ENCODE results near the gene TANK.

TANK gene

GRCh38 chr2:161159456-161160225 lies 587 bp upstream of the TANK start:
- peaks cover 50% of the 10 kb centered on the region for H3K79me2 ChIP-seq (ENCODE audit: insufficient read depth, low read length)
- no peaks in the 10 kb centered on the region for H3K27me3 ChIP-seq (ENCODE audit: insufficient read depth, low read length, poor library complexity)
- DNase-seq (no peak), ATAC-seq (ENCODE audit: insufficient read depth, low read depth) (peak; percentile 2; the same call in 2 of the 3 replicates)
- H3K9me3 ChIP-seq (ENCODE audit: insufficient read depth, low read length, severe bottlenecking): no peaks in the 10 kb centered on the region
- peaks cover 21% of the 10 kb centered on the region for H3K36me3 ChIP-seq (ENCODE audit: insufficient read depth, low read length)
- peak overlapping the region; percentile 76 for H2AFZ ChIP-seq (ENCODE audit: low read depth, low read length)
- H4K20me1 ChIP-seq (ENCODE audit: insufficient read depth, low read length): no peaks in the 10 kb centered on the region
- H3K4me2 ChIP-seq (ENCODE audit: insufficient read depth, low read length): peak overlapping the region; percentile 68
- peak overlapping the region; percentile 37 to 52 for H3K4me3 ChIP-seq (ENCODE audit: low read depth in 1 of 2, low read length in 2 of 2)
- H3K9ac ChIP-seq (ENCODE audit: low read depth, low read length): peak overlapping the region; percentile 85
- TF ChIP-seq EZH2 (IDR thresholded peaks at IDR 0.05; ENCODE audit: borderline replicate concordance, low read depth, low read length, severe bottlenecking): no peak
- TF ChIP-seq, protein P1, sequence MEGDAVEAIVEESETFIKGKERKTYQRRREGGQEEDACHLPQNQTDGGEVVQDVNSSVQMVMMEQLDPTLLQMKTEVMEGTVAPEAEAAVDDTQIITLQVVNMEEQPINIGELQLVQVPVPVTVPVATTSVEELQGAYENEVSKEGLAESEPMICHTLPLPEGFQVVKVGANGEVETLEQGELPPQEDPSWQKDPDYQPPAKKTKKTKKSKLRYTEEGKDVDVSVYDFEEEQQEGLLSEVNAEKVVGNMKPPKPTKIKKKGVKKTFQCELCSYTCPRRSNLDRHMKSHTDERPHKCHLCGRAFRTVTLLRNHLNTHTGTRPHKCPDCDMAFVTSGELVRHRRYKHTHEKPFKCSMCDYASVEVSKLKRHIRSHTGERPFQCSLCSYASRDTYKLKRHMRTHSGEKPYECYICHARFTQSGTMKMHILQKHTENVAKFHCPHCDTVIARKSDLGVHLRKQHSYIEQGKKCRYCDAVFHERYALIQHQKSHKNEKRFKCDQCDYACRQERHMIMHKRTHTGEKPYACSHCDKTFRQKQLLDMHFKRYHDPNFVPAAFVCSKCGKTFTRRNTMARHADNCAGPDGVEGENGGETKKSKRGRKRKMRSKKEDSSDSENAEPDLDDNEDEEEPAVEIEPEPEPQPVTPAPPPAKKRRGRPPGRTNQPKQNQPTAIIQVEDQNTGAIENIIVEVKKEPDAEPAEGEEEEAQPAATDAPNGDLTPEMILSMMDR (IDR thresholded peaks at IDR 0.05; ENCODE audit: borderline replicate concordance, extremely low read depth, low read length, poor library complexity, severe bottlenecking): no peak
- peaks cover 39% of the 10 kb centered on the region for H3K4me1 ChIP-seq (ENCODE audit: insufficient read depth, low read length)
- H3K27ac ChIP-seq (ENCODE audit: low read length): peak overlapping the region; percentile 76

DNA sequence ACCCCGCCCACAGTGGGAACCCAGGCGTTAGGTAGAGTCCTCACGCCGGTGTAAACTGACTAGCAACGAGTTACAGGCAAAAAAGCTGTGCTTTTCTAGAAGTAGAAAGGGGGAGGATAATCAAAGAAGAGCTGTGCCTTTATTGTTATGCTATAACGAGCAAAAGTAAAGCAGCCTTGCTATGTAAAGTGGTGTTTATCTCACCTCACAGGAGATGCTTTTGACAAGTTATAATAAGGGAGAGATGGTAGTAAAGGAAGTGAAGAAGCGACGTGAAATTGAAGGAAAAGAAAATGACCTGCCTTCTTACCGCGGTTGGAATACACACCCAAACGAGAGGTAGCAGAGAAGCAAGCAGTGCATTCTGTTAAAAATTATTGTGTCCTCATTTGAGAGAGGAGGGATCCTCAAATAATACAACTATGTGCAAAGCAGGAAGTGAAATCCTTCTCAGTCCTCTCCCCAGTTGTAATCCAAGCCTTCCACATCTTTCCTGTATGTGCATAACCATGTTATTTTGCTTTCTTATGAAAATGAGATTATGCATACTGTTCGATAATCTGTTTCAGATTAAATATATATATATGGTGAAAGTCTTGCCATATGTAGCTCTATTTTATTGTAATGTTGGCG lies 962 bp downstream of the TANK start:
- Histone ChIP-seq H3K9me3 (ENCODE audit: insufficient read depth, low read length, severe bottlenecking) (no peaks in the 10 kb centered on the region), H3K36me3 (ENCODE audit: insufficient read depth, low read length) (peaks cover 29% of the 10 kb centered on the region), H3K9ac (ENCODE audit: low read depth, low read length) (peak overlapping the region; percentile 85), H3K27me3 (ENCODE audit: insufficient read depth, low read length, poor library complexity) (no peaks in the 10 kb centered on the region), H3K4me3 (ENCODE audit: low read depth in 1 of 2, low read length in 2 of 2) (peak overlapping the region; percentile 49 to 84), H3K4me1 (ENCODE audit: insufficient read depth, low read length) (peaks cover 39% of the 10 kb centered on the region), H2AFZ (ENCODE audit: low read depth, low read length) (peak overlapping the region; percentile 92), H3K4me2 (ENCODE audit: insufficient read depth, low read length) (peak overlapping the region; percentile 84), H3K27ac (ENCODE audit: low read length) (peak overlapping the region; percentile 90), H4K20me1 (ENCODE audit: insufficient read depth, low read length) (no peaks in the 10 kb centered on the region), H3K79me2 (ENCODE audit: insufficient read depth, low read length) (peaks cover 63% of the 10 kb centered on the region)
- DNase-seq (no peak), ATAC-seq (ENCODE audit: insufficient read depth, low read depth) (peak; percentile 53)
- TF ChIP-seq EZH2 (IDR thresholded peaks at IDR 0.05; ENCODE audit: borderline replicate concordance, low read depth, low read length, severe bottlenecking): no peak
- TF ChIP-seq, protein P1 (IDR thresholded peaks at IDR 0.05; ENCODE audit: borderline replicate concordance, extremely low read depth, low read length, poor library complexity, severe bottlenecking): no peak

DNA sequence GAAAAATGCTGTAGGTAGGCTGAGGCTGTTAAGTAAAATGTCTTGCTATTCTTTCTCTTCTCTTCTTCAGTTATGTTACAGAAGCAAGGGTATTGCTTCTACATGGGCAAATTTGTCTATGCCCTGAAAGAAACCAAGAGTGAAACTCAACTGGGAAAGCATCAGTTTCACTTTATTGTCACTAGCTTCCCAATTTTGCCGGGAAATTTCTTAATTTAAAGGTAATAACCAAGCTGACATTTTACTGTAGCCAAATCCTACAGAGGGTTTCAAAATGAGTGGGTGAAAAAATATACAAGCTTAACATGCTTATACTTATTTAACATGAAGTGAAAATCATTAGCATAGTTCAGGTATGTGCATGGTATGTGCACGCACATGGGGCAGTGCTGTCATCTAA lies 3.2 kb downstream of the TANK start:
- H3K27ac ChIP-seq (ENCODE audit: low read length): no peak overlapping the region
- no peak for ATAC-seq (ENCODE audit: insufficient read depth, low read depth)
- H3K9me3 ChIP-seq (ENCODE audit: insufficient read depth, low read length, severe bottlenecking): no peaks in the 10 kb centered on the region
- H2AFZ ChIP-seq (ENCODE audit: low read depth, low read length): no peak overlapping the region
- DNase-seq: no peak
- TF ChIP-seq, protein P1 (IDR thresholded peaks at IDR 0.05; ENCODE audit: borderline replicate concordance, extremely low read depth, low read length, poor library complexity, severe bottlenecking): no peak
- TF ChIP-seq EZH2 (IDR thresholded peaks at IDR 0.05; ENCODE audit: borderline replicate concordance, low read depth, low read length, severe bottlenecking): no peak
- 0 out of 2 replicates have a peak overlapping the region, but pooled peaks have one; percentile 2 for H3K4me2 ChIP-seq (ENCODE audit: insufficient read depth, low read length)
- peaks cover 36% of the 10 kb centered on the region for H3K36me3 ChIP-seq (ENCODE audit: insufficient read depth, low read length)
- peaks cover 74% of the 10 kb centered on the region for H3K79me2 ChIP-seq (ENCODE audit: insufficient read depth, low read length)
- H4K20me1 ChIP-seq (ENCODE audit: insufficient read depth, low read length): no peaks in the 10 kb centered on the region
- H3K9ac ChIP-seq (ENCODE audit: low read depth, low read length): no peak overlapping the region
- H3K4me1 ChIP-seq (ENCODE audit: insufficient read depth, low read length): peaks cover 39% of the 10 kb centered on the region
- H3K27me3 ChIP-seq (ENCODE audit: insufficient read depth, low read length, poor library complexity): no peaks in the 10 kb centered on the region
- H3K4me3 ChIP-seq (ENCODE audit: low read depth in 1 of 2, low read length in 2 of 2): no peak overlapping the region
